ENCODE measurements around the gene OR6S1.

Gene OR6S1

GRCh38 chr14:20609215-20610001, 32.1 kb downstream of the OR6S1 start:
- peak; percentile 84 for DNase-seq (ENCODE audit: extremely low read depth, low read depth)
- H3K4me3 ChIP-seq (replicated peaks; ENCODE audit: low read depth, low read length) = peak overlapping the region; percentile 82
- TF ChIP-seq CTCF (IDR thresholded peaks at IDR 0.05; ENCODE audit: low read depth, low read length, missing control alignments) = peak; percentile 84

GRCh38 chr14:20608383-20609110, 32.9 kb downstream of the OR6S1 start:
- no peak overlapping the region for H3K4me3 ChIP-seq (replicated peaks; ENCODE audit: low read depth, low read length)
- no peak for TF ChIP-seq CTCF (IDR thresholded peaks at IDR 0.05; ENCODE audit: low read depth, low read length, missing control alignments)
- no peak for DNase-seq (ENCODE audit: extremely low read depth, low read depth)

- TF ChIP-seq CTCF (IDR thresholded peaks at IDR 0.05; ENCODE audit: low read depth, low read length, missing control alignments) = no peak
- no peak for DNase-seq (ENCODE audit: extremely low read depth, low read depth)
- H3K4me3 ChIP-seq (replicated peaks; ENCODE audit: low read depth, low read length) = no peak overlapping the region
These were observed 33.9 kb downstream of the OR6S1 start for GRCh38 chr14:20607617-20608016.

- H3K4me3 ChIP-seq (replicated peaks; ENCODE audit: low read depth, low read length) = no peak overlapping the region
- no peak for TF ChIP-seq CTCF (IDR thresholded peaks at IDR 0.05; ENCODE audit: low read depth, low read length, missing control alignments)
- no peak for DNase-seq (ENCODE audit: extremely low read depth, low read depth)
These were observed 34.6 kb downstream of the OR6S1 start for GRCh38 chr14:20606902-20607242.

GRCh38 chr14:20606190-20606901, 35.1 kb downstream of the OR6S1 start:
- DNase-seq (ENCODE audit: extremely low read depth, low read depth) = no peak
- no peak overlapping the region for H3K4me3 ChIP-seq (replicated peaks; ENCODE audit: low read depth, low read length)
- TF ChIP-seq CTCF (IDR thresholded peaks at IDR 0.05; ENCODE audit: low read depth, low read length, missing control alignments) = peak; percentile 58

GRCh38 chr14:20603813-20604690, 37.4 kb downstream of the OR6S1 start:
- no peak for TF ChIP-seq CTCF (IDR thresholded peaks at IDR 0.05; ENCODE audit: low read depth, low read length, missing control alignments)
- no peak for DNase-seq (ENCODE audit: extremely low read depth, low read depth)

More at GRCh38 chr14:20603813-20604690, 37.4 kb downstream of the OR6S1 start:
- no peak overlapping the region for H3K4me3 ChIP-seq (replicated peaks; ENCODE audit: low read depth, low read length)
